HFF-Myc (cell line): Measurements from ENCODE around the gene OR2A5.

ENCODE experiments used
- DNase-seq: peaks from one replicate; pipeline ENCODE4 v3.0.0-alpha.2; 2011; ENCODE audit warnings: low read depth; ENCODE audit errors: extremely low read depth
- H3K4me3 ChIP-seq: replicated peaks from 2 replicates; pipeline ENCODE4 v1.5.1; 2011; ENCODE audit warnings: low read depth, mild to moderate bottlenecking, control low read depth, low read length
- CTCF ChIP-seq: IDR thresholded peaks from 2 replicates; pipeline ENCODE4 v1.5.1; 2012; ENCODE audit warnings: mild to moderate bottlenecking, low read depth, low read length, control low read depth; ENCODE audit errors: missing control alignments

OR2A5 gene

GRCh38 chr7:144032516-144032915 lies 16.2 kb upstream of the OR2A5 start:
- TF ChIP-seq CTCF = no peak
- no peak for DNase-seq
- no peak overlapping the region for H3K4me3 ChIP-seq

- no peak for DNase-seq
- TF ChIP-seq CTCF = no peak
Observed at GRCh38 chr7:144032985-144033709, 15.6 kb upstream of the OR2A5 start.

GRCh38 chr7:144035385-144035784 lies 13.4 kb upstream of the OR2A5 start:
- no peak for TF ChIP-seq CTCF
- no peak for DNase-seq
- no peak overlapping the region for H3K4me3 ChIP-seq

More at GRCh38 chr7:144032985-144033709, 15.6 kb upstream of the OR2A5 start:
- no peak overlapping the region for H3K4me3 ChIP-seq

- no peak for DNase-seq
- no peak overlapping the region for H3K4me3 ChIP-seq
- no peak for TF ChIP-seq CTCF
Observed at GRCh38 chr7:144036302-144036885, 12.4 kb upstream of the OR2A5 start.

- no peak overlapping the region for H3K4me3 ChIP-seq
- no peak for TF ChIP-seq CTCF
- DNase-seq = no peak
Observed at GRCh38 chr7:144037414-144038035, 11.2 kb upstream of the OR2A5 start.

- no peak for TF ChIP-seq CTCF
- H3K4me3 ChIP-seq = no peak overlapping the region
Observed at GRCh38 chr7:144038887-144039286, 9.9 kb upstream of the OR2A5 start.

More at GRCh38 chr7:144038887-144039286, 9.9 kb upstream of the OR2A5 start:
- DNase-seq = no peak
